HG03060 (cell line): ENCODE measurements around the gene GTF3C4.

ENCODE experiments used
- ATAC-seq: cut with Tn5 transposase; IDR thresholded peaks from one replicate; pipeline ENCODE4 v1.9.1; 2021; ENCODE audit warnings: low read depth, moderate number of reproducible peaks; ENCODE audit not compliant: unreplicated experiment

GTF3C4 gene

GRCh38 chr9:132729235-132729890 is 59.1 kb downstream of the GTF3C4 start:
- no peak for ATAC-seq

- no peak for ATAC-seq
Observed at GRCh38 chr9:132730054-132731033, 60.1 kb downstream of the GTF3C4 start.

GRCh38 chr9:132731230-132731629 is 61.0 kb downstream of the GTF3C4 start:
- no peak for ATAC-seq

- ATAC-seq: no peak
Observed at GRCh38 chr9:132732326-132733259, 62.3 kb downstream of the GTF3C4 start.

- ATAC-seq: no peak
Observed at GRCh38 chr9:132733260-132733815, 63.1 kb downstream of the GTF3C4 start.

- no peak for ATAC-seq
Observed at GRCh38 chr9:132739710-132740310, 69.5 kb downstream of the GTF3C4 start.

GRCh38 chr9:132740526-132741309 is 70.5 kb downstream of the GTF3C4 start:
- no peak for ATAC-seq

- no peak for ATAC-seq
Observed at GRCh38 chr9:132742821-132743311, 72.6 kb downstream of the GTF3C4 start.

- no peak for ATAC-seq
Observed at GRCh38 chr9:132743931-132744479, 73.7 kb downstream of the GTF3C4 start.
